Neural cell (in vitro differentiated cells): ENCODE results near the gene TSEN34.
"Not testable (repeated sequence)": the region's sequence is repeated elsewhere in the genome, so short reads cannot be mapped to it uniquely, and the experiment has no call there.

Experiments used
- CTCF ChIP-seq: fragments of 450-650 bp; IDR thresholded peaks from 2 replicates; pipeline ENCODE4 v1.5.1; 2014; ENCODE audit warnings: antibody characterized with exemption, mild to moderate bottlenecking, moderate library complexity; ENCODE audit not compliant: poor library complexity, severe bottlenecking
- EP300 ChIP-seq: fragments of 450-650 bp; conservative IDR thresholded peaks from 2 replicates; pipeline ENCODE4 v1.6.1; 2014; ENCODE audit warnings: antibody characterized with exemption, mild to moderate bottlenecking, moderate library complexity; ENCODE audit not compliant: poor library complexity, severe bottlenecking
- MXI1 ChIP-seq: fragments of 450-650 bp; conservative IDR thresholded peaks from 2 replicates; pipeline ENCODE4 v1.6.1; 2014; ENCODE audit warnings: antibody characterized with exemption, mild to moderate bottlenecking; ENCODE audit not compliant: poor library complexity, severe bottlenecking
- POLR2AphosphoS5 ChIP-seq: IDR thresholded peaks from 2 replicates; pipeline ENCODE4 v1.6.1; 2012
- RAD21 ChIP-seq: fragments of 450-650 bp; conservative IDR thresholded peaks from 2 replicates; pipeline ENCODE4 v1.6.1; 2014; ENCODE audit warnings: antibody characterized with exemption, mild to moderate bottlenecking, moderate library complexity
- TAF1 ChIP-seq: IDR thresholded peaks from 2 replicates; pipeline ENCODE4 v1.6.1; 2012; ENCODE audit warnings: low read depth
- TF ChIP-seq, protein P1 (sequence below): IDR thresholded peaks from 2 replicates; pipeline ENCODE4 v1.6.1; 2012; ENCODE audit warnings: borderline replicate concordance

GRCh38 chr19:54219702-54220101, 28.6 kb downstream of the TSEN34 start:
- TF ChIP-seq POLR2AphosphoS5, CTCF, EP300, RAD21, MXI1, TAF1: not testable (repeated sequence)
- TF ChIP-seq, protein P1, sequence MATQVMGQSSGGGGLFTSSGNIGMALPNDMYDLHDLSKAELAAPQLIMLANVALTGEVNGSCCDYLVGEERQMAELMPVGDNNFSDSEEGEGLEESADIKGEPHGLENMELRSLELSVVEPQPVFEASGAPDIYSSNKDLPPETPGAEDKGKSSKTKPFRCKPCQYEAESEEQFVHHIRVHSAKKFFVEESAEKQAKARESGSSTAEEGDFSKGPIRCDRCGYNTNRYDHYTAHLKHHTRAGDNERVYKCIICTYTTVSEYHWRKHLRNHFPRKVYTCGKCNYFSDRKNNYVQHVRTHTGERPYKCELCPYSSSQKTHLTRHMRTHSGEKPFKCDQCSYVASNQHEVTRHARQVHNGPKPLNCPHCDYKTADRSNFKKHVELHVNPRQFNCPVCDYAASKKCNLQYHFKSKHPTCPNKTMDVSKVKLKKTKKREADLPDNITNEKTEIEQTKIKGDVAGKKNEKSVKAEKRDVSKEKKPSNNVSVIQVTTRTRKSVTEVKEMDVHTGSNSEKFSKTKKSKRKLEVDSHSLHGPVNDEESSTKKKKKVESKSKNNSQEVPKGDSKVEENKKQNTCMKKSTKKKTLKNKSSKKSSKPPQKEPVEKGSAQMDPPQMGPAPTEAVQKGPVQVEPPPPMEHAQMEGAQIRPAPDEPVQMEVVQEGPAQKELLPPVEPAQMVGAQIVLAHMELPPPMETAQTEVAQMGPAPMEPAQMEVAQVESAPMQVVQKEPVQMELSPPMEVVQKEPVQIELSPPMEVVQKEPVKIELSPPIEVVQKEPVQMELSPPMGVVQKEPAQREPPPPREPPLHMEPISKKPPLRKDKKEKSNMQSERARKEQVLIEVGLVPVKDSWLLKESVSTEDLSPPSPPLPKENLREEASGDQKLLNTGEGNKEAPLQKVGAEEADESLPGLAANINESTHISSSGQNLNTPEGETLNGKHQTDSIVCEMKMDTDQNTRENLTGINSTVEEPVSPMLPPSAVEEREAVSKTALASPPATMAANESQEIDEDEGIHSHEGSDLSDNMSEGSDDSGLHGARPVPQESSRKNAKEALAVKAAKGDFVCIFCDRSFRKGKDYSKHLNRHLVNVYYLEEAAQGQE: not testable (repeated sequence)
